GM19324 (cell line): ENCODE results near the gene NMNAT2.
"Not testable (repeated sequence)": the region's sequence is repeated elsewhere in the genome, so short reads cannot be mapped to it uniquely, and the experiment has no call there.

Source experiments
- ATAC-seq: cut with Tn5 transposase; IDR thresholded peaks from one replicate; pipeline ENCODE4 v1.9.1; 2021; ENCODE audit warnings: mild to moderate bottlenecking, moderate library complexity; ENCODE audit not compliant: unreplicated experiment, low FRiP score

The NMNAT2 gene

DNA sequence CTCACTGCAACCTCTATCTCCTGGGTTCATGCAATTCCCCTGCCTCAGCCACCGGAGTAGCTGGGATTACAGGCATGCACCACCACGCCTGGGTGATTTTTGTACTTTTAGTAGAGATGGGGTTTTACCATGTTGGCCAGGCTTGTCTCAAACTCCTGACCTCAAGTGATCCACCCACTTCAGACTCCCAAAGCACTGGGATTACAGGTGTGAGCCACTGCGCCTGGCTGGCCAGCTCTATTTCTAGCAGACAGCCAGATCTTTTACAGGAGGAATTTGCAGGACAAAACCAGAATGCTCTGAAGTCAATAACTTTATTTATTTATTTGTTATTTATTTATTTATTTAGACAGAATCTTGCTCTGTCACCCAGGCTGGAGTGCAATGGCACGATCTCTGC is 144.2 kb downstream of the NMNAT2 start:
- ATAC-seq: not testable (repeated sequence)

DNA sequence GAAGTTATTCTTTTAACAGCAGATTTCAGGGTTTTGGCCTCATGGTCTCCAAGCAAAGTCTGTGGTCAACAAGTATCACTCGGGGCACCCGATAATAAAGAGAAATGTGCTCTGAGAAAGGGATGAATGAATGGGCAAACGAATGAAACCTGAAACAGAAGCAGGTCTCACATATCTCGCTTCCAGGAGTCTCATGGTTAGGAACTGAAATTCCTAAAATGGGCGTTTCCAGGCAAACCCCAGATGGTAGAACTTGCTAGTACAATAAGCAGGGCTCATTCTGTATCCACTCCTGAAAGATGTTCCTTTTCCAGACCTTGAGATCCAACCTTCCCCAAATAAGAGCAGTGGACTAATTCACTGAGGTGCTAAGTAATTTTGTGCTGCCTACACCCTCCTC is 144.9 kb downstream of the NMNAT2 start:
- ATAC-seq: no peak

- ATAC-seq: no peak
Observed at GRCh38 chr1:183272390-183272848, 145.8 kb downstream of the NMNAT2 start.

DNA sequence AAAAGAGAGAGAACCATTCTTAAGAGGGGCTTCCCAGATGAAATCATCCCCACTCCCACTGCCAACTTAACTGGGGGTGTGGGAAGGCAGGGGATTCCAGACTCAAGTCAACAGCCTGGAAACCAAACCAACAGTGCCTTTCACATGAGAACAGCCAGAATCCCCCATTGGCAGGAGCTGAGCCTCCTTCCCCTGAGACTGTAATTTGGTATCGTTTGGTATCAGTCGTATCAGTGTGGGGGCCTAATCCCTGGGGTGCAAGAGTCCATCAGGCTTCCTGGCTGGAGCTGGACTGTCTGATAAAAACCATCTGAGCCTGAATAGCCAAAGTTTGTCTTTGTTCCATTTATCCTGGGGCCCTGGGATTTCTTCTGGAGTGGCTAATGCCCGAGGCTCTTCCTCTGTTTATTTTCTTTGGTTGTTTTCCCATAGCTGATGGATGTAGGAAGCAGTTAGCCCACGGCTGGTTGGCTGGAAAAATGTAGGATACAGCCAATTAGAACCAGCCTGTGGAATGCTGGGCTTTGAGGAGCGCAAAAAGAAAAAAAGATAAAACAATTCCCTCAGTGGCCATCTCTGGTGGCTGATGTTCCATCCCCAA is 147.5 kb downstream of the NMNAT2 start:
- ATAC-seq: no peak

DNA sequence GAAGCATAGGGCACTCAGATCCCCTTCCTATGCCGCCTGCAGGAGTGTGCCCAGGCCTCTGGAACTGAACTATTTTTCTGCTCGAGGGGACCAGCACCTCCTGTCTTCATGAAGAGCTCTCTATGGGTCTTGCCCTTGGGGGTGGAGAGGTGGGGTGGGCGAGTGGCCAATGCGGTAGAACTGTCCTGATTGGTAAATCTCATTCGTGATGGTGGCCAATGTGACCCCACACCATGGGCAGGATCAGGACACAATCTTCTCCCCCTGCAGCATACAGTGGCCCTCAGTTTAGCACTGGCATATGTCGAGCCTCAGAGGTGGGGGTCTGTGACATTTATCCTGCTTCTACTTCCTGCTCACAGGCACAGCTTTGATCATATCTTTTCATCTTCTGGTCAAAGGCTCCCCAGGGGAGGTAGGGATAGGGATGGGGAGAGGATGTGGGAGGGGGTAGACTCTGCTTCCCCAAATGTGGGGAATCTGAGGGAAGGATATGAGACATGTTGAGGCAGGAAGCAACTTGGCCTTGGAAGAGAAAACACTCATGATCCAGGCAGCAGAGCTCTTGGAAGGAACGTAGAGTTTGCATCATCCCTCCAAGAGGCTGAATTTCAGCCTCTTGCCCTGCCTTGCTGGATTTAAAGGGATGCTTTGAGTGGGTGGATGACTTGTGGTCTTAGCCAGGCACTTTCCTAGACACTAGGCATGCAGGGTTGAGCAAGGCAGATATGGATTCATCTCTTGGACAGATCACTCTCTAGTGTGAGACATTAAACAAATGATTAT is 150.3 kb downstream of the NMNAT2 start:
- no peak for ATAC-seq

GRCh38 chr1:183263886-183264602 is 154.1 kb downstream of the NMNAT2 start:
- ATAC-seq: no peak

DNA sequence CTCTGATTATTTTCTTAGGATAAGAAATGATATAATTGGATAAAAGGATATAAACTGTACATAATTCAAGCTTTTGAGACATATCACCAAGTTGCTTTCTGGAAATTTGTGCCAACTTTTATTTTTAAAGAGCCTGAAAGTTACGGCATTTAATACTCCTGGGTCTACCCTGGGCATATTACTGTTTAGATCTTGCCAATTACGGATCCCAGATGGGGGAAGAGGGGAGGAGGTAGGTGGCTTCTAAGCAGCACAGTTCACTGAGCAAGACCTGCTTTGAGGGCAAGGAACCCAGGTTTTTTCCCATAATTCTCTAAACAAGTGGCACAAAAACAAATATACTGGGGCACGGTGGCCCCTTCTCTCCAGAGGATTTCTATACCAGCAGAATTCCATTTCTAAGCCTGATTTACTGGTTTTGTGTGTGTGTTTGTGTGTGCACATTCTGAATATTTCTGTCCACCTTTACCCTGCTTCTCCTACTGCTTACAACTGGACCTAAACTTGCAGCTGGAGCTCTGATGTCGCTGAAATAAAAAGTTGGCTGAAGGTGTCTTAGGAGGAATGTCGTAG is 155.5 kb downstream of the NMNAT2 start:
- no peak for ATAC-seq

- no peak for ATAC-seq
Observed at GRCh38 chr1:183259924-183260323, 158.3 kb downstream of the NMNAT2 start.

GRCh38 chr1:183255073-183255472 is 163.1 kb downstream of the NMNAT2 start:
- ATAC-seq: no peak

DNA sequence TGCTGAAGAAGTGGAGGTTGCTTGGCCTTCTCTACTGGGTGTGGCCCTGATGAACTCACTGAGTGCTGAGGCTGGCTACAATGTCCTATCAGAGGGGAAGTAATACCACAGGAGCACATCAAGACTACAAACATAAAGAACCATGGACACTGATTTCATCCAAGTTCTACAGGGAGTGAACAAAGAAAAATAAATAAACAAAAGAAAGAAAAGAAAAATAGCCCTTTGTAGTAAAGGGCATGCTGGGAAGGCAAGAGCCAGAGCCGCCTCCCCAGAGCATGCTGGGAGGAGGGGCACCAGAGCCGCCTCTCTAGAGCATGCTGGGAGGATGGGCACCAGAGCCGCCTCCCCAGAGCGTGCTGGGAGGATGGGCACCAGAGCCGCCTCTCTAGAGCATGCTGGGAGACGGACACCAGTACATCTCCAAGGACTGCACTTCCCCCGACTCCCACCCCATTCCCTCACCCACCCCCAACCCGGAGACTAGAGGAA is 166.2 kb downstream of the NMNAT2 start:
- no peak for ATAC-seq

DNA sequence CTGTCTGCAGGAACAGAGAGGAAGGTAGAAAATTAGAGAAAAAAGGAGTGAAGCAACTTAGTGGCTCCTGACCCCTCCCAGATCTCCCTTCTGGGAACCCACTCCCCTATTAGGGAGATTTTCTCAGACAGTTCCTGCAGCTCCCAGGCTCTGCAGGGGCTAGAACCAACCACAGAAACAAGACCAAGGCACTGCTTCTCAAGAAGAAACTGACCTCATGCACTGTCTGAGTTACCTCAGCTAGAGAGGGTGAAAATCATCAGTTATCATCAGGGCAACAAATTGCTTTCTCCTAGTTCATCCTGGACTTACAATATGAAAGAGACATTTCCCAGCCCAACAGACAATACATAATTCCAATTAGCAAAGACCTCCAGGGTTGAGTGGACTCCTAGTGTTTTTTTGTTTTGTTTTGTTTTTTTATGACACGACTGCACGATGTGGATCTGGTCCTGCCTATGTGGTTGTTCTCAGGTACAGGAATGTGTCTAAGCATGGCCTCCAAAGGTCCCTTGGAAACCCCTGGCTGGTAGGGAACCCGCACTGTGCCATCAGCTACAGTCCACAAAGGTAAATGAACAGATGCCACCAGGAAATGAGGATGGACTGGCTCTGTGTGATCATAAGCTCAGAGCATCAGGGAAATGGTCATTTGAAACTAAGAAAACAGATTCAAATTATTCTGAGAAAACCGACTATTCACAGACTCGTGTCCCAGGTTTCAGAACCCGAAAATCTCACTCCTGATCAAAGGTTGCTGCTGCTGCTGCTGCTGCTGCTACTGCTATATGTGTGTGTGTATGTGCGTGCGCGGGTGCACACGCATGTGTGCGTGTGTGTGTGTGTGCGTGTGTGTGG is 166.8 kb downstream of the NMNAT2 start:
- no peak for ATAC-seq

- no peak for ATAC-seq
Observed at GRCh38 chr1:183249941-183250452, 168.2 kb downstream of the NMNAT2 start.

GRCh38 chr1:183248989-183249691 is 169.0 kb downstream of the NMNAT2 start:
- ATAC-seq: no peak

DNA sequence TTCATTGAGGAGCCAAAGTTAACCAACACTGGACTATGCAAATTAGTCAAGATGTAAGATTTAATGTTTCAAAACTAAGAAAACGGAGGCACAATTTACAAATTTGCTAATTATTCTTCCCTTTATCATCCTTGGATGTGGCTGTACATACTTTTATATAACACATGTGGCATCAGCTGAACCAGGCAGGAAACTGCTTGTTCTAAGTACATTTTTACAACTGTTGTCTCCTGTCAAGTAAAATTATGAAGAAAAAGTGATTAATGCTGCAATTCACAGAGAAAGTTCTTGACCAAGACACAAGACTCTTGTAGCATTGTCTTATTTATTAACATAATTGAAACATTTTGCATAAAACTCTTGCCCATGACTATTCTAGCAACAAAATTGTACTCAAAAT is 170.2 kb downstream of the NMNAT2 start:
- ATAC-seq: no peak

DNA sequence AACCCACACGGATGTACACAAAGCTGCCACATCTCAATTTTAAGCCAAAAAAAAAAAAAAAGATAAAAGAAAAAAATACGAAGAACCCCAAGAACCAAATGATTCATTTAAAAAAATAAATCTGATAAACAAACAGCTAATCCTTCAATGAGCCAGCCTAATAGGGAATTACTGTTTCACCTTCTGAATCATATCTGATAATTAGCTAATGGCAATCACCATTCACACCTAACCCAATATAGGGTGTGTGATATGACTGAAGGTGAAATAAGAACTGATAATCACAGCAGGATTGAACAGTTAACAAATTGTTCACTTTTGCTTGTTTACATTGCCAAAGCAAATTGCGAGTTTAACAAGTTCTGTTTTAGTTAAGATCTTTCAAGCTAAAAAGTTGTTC is 170.7 kb downstream of the NMNAT2 start:
- no peak for ATAC-seq

- ATAC-seq: no peak
Observed at GRCh38 chr1:183247066-183247465, 171.1 kb downstream of the NMNAT2 start.

DNA sequence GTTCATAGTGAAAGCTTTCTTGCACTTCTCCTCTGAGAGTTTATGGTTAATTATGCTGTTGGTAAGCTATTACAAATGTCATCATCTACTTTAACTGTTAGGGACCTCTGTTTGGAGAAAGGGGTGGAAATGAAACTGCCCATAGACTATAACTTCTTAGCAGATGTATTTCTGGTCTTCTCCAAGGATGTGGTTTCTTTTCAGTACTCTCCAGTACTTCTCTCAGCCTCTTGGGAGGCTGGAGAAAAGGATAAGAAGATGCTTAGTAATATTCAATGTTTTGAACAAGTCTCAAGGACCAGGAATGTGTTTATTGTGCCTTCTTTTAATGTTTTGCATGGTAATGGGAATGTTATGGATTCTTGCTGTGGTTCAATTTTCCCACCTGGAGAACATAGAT is 171.7 kb downstream of the NMNAT2 start:
- no peak for ATAC-seq

DNA sequence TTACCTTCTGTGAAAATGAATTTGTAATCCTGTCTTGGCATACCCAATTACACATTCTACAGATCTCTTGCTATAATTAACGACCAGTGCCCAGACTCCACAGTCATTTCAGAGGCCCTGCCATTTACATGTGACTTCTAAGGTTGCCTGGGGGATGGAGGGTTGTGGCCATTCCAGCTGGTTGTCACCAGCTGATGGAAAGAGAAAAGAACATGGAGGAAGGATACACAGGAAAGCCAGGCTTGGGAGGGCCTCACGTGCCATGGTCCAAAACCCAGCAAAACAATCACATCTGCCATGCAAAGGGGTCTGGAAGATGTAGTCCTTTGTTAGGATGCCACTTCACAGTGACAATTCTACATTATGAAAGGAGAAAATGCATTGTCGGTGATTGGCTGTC is 172.8 kb downstream of the NMNAT2 start:
- ATAC-seq: no peak

GRCh38 chr1:183244466-183244865 is 173.7 kb downstream of the NMNAT2 start:
- ATAC-seq: no peak
